Measurements from ENCODE around the gene SPEF1.

The SPEF1 gene

GRCh38 chr20:3800878-3801260 is 19.6 kb upstream of the SPEF1 start:
- Histone ChIP-seq H3K9me2 (ENCODE audit: low read depth, low read length) (no peaks in the 10 kb centered on the region), H3K27ac (ENCODE audit: low read depth, low read length, poor library complexity, severe bottlenecking) (peak overlapping the region; percentile 95), H3K4me2 (ENCODE audit: low read length) (no peak overlapping the region), H3K36me3 (ENCODE audit: insufficient read depth, low read length) (peaks cover 59% of the 10 kb centered on the region), H2AFZ (ENCODE audit: low read length) (no peak overlapping the region), H3K9me3 (ENCODE audit: low read length) (no peaks in the 10 kb centered on the region), H3K27me3 (ENCODE audit: insufficient read depth, low read length) (no peaks in the 10 kb centered on the region), H3K4me3 (ENCODE audit: low read depth, low read length, poor library complexity, severe bottlenecking) (no peak overlapping the region), H4K20me1 (ENCODE audit: insufficient read depth, low read length) (no peaks in the 10 kb centered on the region), H3K4me1 (ENCODE audit: insufficient read depth, low read length, severe bottlenecking) (peaks cover 35% of the 10 kb centered on the region), H3K9ac (ENCODE audit: low read length) (no peak overlapping the region), H3F3A (ENCODE audit: insufficient read depth, low read length) (no peaks in the 10 kb centered on the region), H3K79me2 (ENCODE audit: insufficient read depth, low read length) (0 out of 2 replicates have a peak, but pooled peaks cover 6% of the 10 kb centered on the region)
- TF ChIP-seq EZH2 (IDR thresholded peaks at IDR 0.05; ENCODE audit: borderline replicate concordance, low read length) (no peak), CTCF (IDR thresholded peaks at IDR 0.05; ENCODE audit: low read length) (no peak)

- no peaks in the 10 kb centered on the region for H3K27me3 ChIP-seq (ENCODE audit: insufficient read depth, low read length)
- peak overlapping the region; percentile 95 for H3K27ac ChIP-seq (ENCODE audit: low read depth, low read length, poor library complexity, severe bottlenecking)
- H3K9me2 ChIP-seq (ENCODE audit: low read depth, low read length), result no peaks in the 10 kb centered on the region
- peak overlapping the region; percentile 23 for H3K4me3 ChIP-seq (ENCODE audit: low read depth, low read length, poor library complexity, severe bottlenecking)
- H3K4me1 ChIP-seq (ENCODE audit: insufficient read depth, low read length, severe bottlenecking), result peaks cover 36% of the 10 kb centered on the region
- no peaks in the 10 kb centered on the region for H3K9me3 ChIP-seq (ENCODE audit: low read length)
- H3K36me3 ChIP-seq (ENCODE audit: insufficient read depth, low read length), result peaks cover 54% of the 10 kb centered on the region
- H3F3A ChIP-seq (ENCODE audit: insufficient read depth, low read length), result no peaks in the 10 kb centered on the region
- H3K79me2 ChIP-seq (ENCODE audit: insufficient read depth, low read length), result 0 out of 2 replicates have a peak, but pooled peaks cover 6% of the 10 kb centered on the region
- peak overlapping the region; percentile 19; the same call in 1 of the 2 replicates for H3K9ac ChIP-seq (ENCODE audit: low read length)
- H3K4me2 ChIP-seq (ENCODE audit: low read length), result peak overlapping the region; percentile 95
- H2AFZ ChIP-seq (ENCODE audit: low read length), result no peak overlapping the region
- H4K20me1 ChIP-seq (ENCODE audit: insufficient read depth, low read length), result no peaks in the 10 kb centered on the region
- TF ChIP-seq CTCF (IDR thresholded peaks at IDR 0.05; ENCODE audit: low read length) (no peak), EZH2 (IDR thresholded peaks at IDR 0.05; ENCODE audit: borderline replicate concordance, low read length) (no peak)
These were observed 19.1 kb upstream of the SPEF1 start for GRCh38 chr20:3800256-3800877.

DNA sequence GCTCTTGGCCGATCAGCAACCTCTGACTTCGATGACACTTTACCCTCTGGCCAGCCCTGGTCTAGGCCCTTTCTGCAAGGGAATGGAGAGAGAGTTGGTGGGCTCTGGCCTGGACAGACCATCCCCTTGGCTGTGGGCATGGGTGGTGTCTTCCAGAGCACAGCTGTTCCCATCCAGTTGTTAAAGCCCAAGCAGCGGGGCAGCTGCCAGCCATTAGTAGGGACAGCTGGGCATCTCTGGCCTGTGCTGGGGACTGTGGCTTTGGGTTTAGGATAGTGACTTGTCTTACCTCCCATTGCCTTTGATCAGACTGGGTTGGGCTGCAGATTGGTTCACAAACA is 17.6 kb upstream of the SPEF1 start:
- H3K4me3 ChIP-seq (ENCODE audit: low read depth, low read length, poor library complexity, severe bottlenecking), result peak overlapping the region; percentile 86

More for the DNA sequence above, 17.6 kb upstream of the SPEF1 start:
- no peaks in the 10 kb centered on the region for H3K9me3 ChIP-seq (ENCODE audit: low read length)
- peak overlapping the region; percentile 95 for H3K27ac ChIP-seq (ENCODE audit: low read depth, low read length, poor library complexity, severe bottlenecking)
- H3K9ac ChIP-seq (ENCODE audit: low read length), result peak overlapping the region; percentile 96
- no peak overlapping the region for H2AFZ ChIP-seq (ENCODE audit: low read length)
- no peaks in the 10 kb centered on the region for H3K9me2 ChIP-seq (ENCODE audit: low read depth, low read length)
- peaks cover 44% of the 10 kb centered on the region for H3K4me1 ChIP-seq (ENCODE audit: insufficient read depth, low read length, severe bottlenecking)
- TF ChIP-seq CTCF (IDR thresholded peaks at IDR 0.05; ENCODE audit: low read length) (no peak), EZH2 (IDR thresholded peaks at IDR 0.05; ENCODE audit: borderline replicate concordance, low read length) (no peak)
- H4K20me1 ChIP-seq (ENCODE audit: insufficient read depth, low read length), result no peaks in the 10 kb centered on the region
- peak overlapping the region; percentile 95 for H3K4me2 ChIP-seq (ENCODE audit: low read length)
- H3F3A ChIP-seq (ENCODE audit: insufficient read depth, low read length), result no peaks in the 10 kb centered on the region
- no peaks in the 10 kb centered on the region for H3K27me3 ChIP-seq (ENCODE audit: insufficient read depth, low read length)
- H3K79me2 ChIP-seq (ENCODE audit: insufficient read depth, low read length), result 0 out of 2 replicates have a peak, but pooled peaks cover 6% of the 10 kb centered on the region
- H3K36me3 ChIP-seq (ENCODE audit: insufficient read depth, low read length), result peaks cover 40% of the 10 kb centered on the region
